ENCODE results near the gene ALDH1A2. TPM values are rescaled to one million over a fixed set of nuclear protein-coding genes. Genes with fewer than 3 reads are reported as not detected.

ALDH1A2 gene
- total and polyA plus RNA-seq, 12 donors = 1.8 to 277 (median 8.3) TPM

GRCh38 chr15:58026051-58026450, 39.5 kb downstream of the ALDH1A2 start:
- 71 to 100% (median 91%) methylated on average over 1 of the region's 1 CpG for WGBS, 4 donors
- no peaks in the 10 kb centered on the region for H3K4me1 ChIP-seq (replicated peaks in 1 of 2)
- intact Hi-C loops (cut with DNase I) = no loop called here

DNA sequence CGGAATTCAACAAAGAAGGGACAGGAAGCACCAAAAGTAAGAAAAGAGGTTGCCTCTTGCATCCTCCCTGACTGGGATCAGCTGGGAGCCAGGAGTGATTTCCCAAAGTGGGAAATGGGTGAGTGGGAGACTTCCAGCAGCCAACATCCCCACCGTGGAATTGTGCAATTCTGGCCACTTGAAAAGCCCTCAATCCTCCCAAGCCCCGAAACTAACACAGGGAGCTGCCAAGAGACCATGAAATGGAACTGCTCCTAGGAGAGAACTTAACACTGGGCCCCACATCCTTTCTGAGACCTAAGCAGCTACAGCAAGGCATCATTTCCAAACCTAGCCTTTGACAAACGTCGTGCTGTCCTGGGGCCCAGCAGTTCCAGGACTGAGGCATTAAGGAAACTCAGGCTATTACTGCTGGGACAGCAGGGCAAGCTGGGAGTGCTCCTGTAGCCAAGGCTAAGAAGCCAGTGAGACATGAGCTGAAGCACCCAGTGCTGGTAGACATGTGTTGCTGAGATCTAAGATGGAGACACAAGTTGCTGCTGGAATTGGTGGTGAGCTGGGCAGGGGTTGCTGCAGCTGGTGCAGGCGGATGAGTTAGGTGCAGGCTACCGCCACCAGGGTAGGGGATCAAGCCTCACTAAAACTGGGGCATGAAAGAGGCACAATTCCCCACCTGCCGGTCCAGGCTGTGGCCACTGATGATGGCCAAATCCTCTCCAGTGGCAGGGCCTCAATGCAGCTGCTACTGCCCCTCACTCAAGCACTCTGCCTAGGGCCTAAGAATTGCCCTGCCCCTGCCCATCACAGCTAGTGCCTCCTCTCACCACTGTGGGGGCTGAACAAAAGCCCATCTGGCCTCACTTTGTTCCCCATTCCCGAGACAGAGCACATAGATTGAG, 43.9 kb downstream of the ALDH1A2 start:
- Histone ChIP-seq H3K9me3 (replicated peaks in 1 of 3) (peaks cover 0 to 12% (median 0%) of the 10 kb centered on the region in 3 donors), H3K4me3 (no peak overlapping the region), H3K27me3 (no peaks in the 10 kb centered on the region), H3K4me1 (replicated peaks in 1 of 2) (no peaks in the 10 kb centered on the region), H3K27ac (no peak overlapping the region), H3K36me3 (replicated peaks in 1 of 2) (no peaks in the 10 kb centered on the region)
- intact Hi-C loops (cut with DNase I) = no loop called here
- 71 to 82% (median 74%) methylated on average over 8 to 9 of the region's 9 CpGs for WGBS, 4 donors
- TF ChIP-seq POLR2A (IDR thresholded peaks at IDR 0.05) = no peak
- TF ChIP-seq, protein P1, sequence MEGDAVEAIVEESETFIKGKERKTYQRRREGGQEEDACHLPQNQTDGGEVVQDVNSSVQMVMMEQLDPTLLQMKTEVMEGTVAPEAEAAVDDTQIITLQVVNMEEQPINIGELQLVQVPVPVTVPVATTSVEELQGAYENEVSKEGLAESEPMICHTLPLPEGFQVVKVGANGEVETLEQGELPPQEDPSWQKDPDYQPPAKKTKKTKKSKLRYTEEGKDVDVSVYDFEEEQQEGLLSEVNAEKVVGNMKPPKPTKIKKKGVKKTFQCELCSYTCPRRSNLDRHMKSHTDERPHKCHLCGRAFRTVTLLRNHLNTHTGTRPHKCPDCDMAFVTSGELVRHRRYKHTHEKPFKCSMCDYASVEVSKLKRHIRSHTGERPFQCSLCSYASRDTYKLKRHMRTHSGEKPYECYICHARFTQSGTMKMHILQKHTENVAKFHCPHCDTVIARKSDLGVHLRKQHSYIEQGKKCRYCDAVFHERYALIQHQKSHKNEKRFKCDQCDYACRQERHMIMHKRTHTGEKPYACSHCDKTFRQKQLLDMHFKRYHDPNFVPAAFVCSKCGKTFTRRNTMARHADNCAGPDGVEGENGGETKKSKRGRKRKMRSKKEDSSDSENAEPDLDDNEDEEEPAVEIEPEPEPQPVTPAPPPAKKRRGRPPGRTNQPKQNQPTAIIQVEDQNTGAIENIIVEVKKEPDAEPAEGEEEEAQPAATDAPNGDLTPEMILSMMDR (IDR thresholded peaks at IDR 0.05) = no peak
- no peak for DNase-seq

More at GRCh38 chr15:58026051-58026450, 39.5 kb downstream of the ALDH1A2 start:
- no peak overlapping the region for H3K4me3 ChIP-seq
- H3K27me3 ChIP-seq = no peaks in the 10 kb centered on the region
- TF ChIP-seq, protein P1 (IDR thresholded peaks at IDR 0.05) = no peak
- no peak for TF ChIP-seq POLR2A (IDR thresholded peaks at IDR 0.05)
- H3K9me3 ChIP-seq (replicated peaks in 1 of 3) = peaks cover 0 to 12% (median 0%) of the 10 kb centered on the region in 3 donors
- DNase-seq = no peak
- H3K27ac ChIP-seq = no peak overlapping the region
- no peaks in the 10 kb centered on the region for H3K36me3 ChIP-seq (replicated peaks in 1 of 2)

DNA sequence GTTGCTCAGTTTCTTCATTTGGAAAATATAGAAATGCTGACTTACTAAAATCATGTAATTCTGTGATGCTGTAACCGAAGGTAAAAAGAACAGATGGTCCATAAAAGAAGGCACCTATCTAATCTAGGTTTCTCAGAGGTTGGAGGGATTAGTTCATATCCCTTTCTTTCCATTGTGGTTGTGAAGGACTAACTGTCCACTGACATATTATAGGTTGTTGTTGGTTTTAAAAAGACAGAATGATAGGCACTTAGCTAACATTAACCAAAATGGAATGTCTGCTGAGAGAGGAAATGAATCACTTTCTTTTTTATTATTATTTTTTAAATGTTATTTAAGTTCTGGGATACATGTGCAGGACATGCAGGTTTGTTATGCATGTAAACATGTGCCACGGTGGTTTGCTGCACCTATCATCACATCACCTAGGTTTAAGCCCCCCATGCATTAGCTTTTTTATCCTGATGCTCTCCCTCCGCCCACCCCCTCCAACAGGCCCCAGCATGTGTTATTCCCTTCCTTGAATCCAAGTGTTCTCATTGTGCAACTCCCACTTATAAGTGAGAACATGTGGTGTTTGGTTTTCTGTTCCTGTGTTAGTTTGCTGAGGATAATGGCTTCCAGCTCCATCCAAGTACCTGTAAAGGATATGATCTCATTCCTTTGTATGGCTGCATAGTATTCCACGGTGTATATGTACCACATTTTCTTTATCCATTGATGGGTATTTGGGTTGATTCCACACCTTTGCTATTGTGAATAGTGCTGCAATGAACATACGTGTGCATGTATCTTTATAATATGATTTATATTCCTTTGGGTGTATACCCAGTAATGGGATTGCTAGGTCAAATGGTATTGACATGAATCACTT, 45.8 kb downstream of the ALDH1A2 start:
- H3K4me1 ChIP-seq (replicated peaks in 1 of 2) = no peaks in the 10 kb centered on the region
- DNase-seq = no peak
- intact Hi-C loops (cut with DNase I) = no loop called here
- 72 to 84% (median 81%) methylated on average over 5 of the region's 5 CpGs for WGBS, 4 donors
- peaks cover 0 to 7% (median 0%) of the 10 kb centered on the region in 3 donors for H3K9me3 ChIP-seq (replicated peaks in 1 of 3)
- H3K27me3 ChIP-seq = no peaks in the 10 kb centered on the region
- H3K4me3 ChIP-seq = no peak overlapping the region
- no peaks in the 10 kb centered on the region for H3K36me3 ChIP-seq (replicated peaks in 1 of 2)
- H3K27ac ChIP-seq = no peak overlapping the region
- TF ChIP-seq, protein P1 (IDR thresholded peaks at IDR 0.05) = no peak
- no peak for TF ChIP-seq POLR2A (IDR thresholded peaks at IDR 0.05)

DNA sequence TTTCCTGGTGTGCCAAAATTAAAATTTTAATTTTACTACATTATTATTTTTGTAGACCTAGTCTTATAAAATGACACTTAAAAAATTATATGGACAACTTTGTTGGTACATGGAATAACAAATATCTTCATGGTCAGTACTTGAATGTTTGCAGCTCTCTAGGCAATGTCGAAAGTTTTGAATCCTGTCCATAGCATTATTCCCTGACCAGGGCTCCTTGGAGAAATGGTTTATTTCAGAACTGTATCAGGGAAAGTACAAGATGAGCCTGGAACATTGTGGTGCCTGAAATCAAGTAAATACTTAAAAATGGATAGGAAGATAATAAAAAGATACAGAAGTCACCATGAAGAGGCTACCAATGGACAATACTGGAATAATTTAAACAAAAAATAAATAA, 47.6 kb downstream of the ALDH1A2 start:
- intact Hi-C loops (cut with DNase I) = no loop called here
- H3K4me3 ChIP-seq = no peak overlapping the region
- no peaks in the 10 kb centered on the region for H3K4me1 ChIP-seq (replicated peaks in 1 of 2)
- no peaks in the 10 kb centered on the region for H3K36me3 ChIP-seq (replicated peaks in 1 of 2)
- H3K9me3 ChIP-seq (replicated peaks in 1 of 3) = no peaks in the 10 kb centered on the region
- no peaks in the 10 kb centered on the region for H3K27me3 ChIP-seq
- no peak overlapping the region for H3K27ac ChIP-seq
- DNase-seq = no peak
- no peak for TF ChIP-seq POLR2A (IDR thresholded peaks at IDR 0.05)
- TF ChIP-seq, protein P1 (IDR thresholded peaks at IDR 0.05) = no peak
- WGBS, 4 donors = 89 to 100% (median 96%) methylated on average over 1 of the region's 1 CpG

All from adrenal gland (tissue), 12 donors.